GM10266 (cell line): ENCODE measurements around the gene TLE3.

Source experiments
- DNase-seq: peaks from one replicate; pipeline ENCODE4 v3.0.0; 2012; ENCODE audit errors: extremely low spot score
- CTCF ChIP-seq: IDR thresholded peaks from 2 replicates; pipeline ENCODE4 v1.5.1; 2012; ENCODE audit warnings: mild to moderate bottlenecking, low read depth; ENCODE audit not compliant: control insufficient read depth, insufficient read depth; ENCODE audit errors: missing control alignments

Gene TLE3

GRCh38 chr15:70093070-70093469 lies 4.6 kb downstream of the TLE3 start:
- no peak for DNase-seq
- TF ChIP-seq CTCF, result no peak

DNA sequence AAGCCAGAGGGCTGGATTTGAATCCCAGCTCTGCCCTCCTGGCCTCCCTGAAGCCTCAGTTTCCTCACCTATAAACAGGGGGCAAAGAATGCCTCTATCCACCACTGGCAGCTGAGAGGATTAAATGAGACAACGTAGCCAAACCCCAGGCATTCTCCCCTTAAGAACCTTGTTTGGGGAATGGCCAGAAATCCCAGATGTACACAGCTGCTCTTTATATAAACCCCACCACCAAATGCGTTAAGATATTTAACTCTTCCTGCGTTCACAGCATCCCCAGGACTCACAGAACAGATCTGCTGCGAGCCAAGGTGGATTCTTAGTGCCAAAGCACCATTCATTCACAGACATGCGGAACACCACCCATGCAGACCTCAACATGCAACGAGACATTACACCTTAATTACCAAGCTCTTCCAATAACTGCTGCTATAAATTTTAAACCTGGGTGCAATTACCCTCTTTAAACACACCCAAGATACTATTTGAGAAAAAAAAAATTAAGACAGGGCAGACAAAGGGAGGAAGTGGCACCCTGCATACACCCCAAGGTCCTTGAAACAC lies 5.2 kb downstream of the TLE3 start:
- no peak for TF ChIP-seq CTCF
- DNase-seq, result no peak

DNA sequence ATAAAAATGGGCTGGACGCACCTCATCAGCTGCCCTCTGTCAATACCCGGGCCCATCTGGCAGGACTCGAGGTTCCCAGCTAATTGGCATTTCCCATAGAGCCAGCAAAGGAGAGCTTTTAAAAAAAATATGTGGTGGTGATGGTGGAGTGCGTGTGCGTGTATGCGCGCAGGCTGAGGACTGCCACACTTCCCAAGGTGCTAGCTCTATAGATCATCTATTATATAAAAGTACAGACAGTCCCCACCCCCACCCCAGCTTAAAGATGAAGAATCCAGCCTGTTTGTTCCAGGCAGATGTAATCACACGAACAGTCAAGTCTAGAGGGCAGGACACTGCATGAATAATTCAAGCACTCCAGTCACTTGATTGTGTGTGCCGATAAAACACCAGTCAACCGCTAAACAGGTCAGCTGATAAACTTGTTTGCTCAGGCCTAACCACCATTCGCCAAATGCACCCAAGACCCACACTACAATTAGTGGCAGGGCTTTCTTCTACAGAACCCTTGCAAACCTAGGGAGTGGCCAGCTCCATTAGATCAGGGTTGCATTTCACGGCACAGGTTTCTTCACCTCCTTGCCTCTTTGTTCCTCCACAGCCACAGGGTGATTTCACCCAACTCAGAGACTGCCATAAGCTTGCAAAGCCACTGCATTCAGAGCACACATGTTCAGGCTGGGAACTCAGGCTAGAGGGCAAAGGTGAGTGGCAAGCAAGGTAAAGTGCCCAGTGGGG lies 5.8 kb downstream of the TLE3 start:
- DNase-seq, result no peak
- no peak for TF ChIP-seq CTCF

DNA sequence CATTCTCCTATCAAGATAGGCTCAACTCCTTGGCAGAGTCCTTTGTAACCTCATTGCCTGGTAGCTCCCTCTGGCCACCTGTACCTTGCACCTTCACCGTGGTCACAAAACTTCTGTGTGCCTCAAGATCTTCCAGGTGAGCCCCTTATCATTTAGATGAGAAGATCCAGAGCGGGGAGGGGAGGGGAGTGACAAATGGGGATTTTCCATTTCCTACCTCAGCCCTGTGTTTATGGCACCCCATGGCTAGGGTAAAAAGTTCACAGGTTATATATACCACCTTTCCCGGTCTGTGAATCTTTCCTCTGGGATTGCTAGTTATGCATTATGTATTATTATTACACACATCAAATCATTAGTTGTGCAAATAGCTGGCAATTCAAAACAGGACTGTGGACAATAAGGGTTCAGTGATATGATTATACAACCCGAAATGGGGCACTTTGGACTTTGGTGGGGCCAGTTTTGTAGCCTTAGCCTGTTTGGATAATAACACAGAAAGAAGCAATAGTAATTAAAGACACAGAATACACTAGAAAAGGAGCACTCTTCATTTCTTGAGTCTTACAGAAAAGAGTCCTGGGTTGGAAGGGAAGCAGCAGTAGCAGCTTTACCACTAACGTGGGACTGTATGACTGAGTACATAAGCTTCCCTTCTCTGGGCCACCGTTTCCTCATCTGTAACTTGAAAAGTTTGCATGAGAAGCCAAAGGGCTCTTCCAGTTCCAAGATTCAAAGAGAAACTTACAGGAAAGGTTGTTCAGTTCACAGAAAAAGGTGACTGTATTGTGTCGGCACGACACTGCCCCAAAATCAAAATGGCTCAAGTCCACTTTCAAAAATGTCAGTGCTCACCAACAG lies 7.1 kb downstream of the TLE3 start:
- DNase-seq, result no peak
- TF ChIP-seq CTCF, result no peak

- no peak for TF ChIP-seq CTCF
- no peak for DNase-seq
These were observed 8.1 kb downstream of the TLE3 start for GRCh38 chr15:70089692-70089971.

DNA sequence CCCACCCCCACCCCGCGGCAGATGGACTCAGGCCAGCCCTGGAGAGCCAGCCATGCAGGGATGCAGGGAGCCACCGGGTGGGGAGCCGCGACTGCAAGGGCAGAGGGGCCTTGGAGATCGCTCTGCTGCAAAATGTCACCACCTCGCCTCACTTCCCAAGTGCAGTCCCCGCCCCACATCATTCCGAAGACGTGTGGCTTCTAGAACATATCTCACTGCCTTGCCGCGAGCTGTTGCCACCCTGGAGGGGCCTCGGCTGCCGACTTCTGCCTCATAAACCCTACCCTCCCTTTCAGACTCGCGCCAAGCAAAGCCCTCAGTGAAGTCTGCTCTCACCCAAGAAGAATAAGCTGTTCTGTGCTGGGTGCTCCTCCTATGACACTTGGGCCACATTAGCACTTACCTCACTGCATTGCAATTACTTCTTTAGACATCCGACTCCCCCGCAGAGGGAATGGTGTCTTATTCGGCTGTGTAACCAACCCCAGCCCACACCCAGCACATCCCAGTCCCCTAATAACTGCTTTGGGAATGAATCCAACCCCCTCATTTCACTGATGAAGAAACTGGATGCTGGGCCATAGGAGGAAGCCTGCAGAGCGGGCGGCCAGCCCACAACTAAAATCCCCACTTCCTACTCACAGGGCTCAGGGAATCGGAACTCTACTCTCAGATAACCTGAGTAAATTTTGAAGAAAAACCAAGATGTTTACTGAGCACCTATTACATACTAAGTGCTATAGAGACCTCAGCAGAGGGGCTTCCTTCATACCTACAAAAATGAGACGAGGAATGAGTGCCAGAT lies 8.6 kb downstream of the TLE3 start:
- TF ChIP-seq CTCF, result no peak
- no peak for DNase-seq
